B cell (primary cell): ENCODE data around the gene ADAMTS14. TPM values are rescaled to one million over a fixed set of nuclear protein-coding genes. Genes with fewer than 3 reads are reported as not detected.

Experiments used
- ATAC-seq: fragments of 200-7000 bp; cut with Tn5 transposase; one replicate; pipeline ENCODE4 v1.10.0; 2021; ENCODE audit warnings: low read depth, mild to moderate bottlenecking, moderate number of reproducible peaks, moderate library complexity
- CTCF ChIA-PET: fragments of 350-600 bp; sonication (Branson Sonifier 250); formaldehyde crosslinking; loops from one replicate; lab custom pipeline; 2021; ENCODE audit warnings: antibody characterized with exemption, inconsistent platforms; lab: Charles Lee
- POLR2A ChIA-PET: fragments of 350-600 bp; sonication (Branson Sonifier 250); formaldehyde crosslinking; loops from one replicate; lab custom pipeline; 2021; ENCODE audit warnings: antibody characterized with exemption; lab: Charles Lee
- DNase-seq: peaks from one replicate; pipeline ENCODE4 v3.0.0; 2013
- H2AFZ ChIP-seq: 2 replicates; pipeline ENCODE4 v1.6.1; 2012; ENCODE audit warnings: mild to moderate bottlenecking, low read depth, low read length; ENCODE audit not compliant: insufficient read depth, poor library complexity, severe bottlenecking
- H3K27ac ChIP-seq, 2 donors: 1 replicate in 1 of 2; 2 replicates in 1 of 2; pipeline ENCODE4 v1.5.1; 2012 to 2013; ENCODE audit warnings: low read length in 2 of 2, mild to moderate bottlenecking in 2 of 2, moderate library complexity in 1 of 2
- H3K27me3 ChIP-seq, 4 experiments: fragments of 200-600 bp in 1 of 4; sonication (generic) in 1 of 4; replicated peaks in 1 of 4; 1 replicate in 2 of 4; 2 replicates in 2 of 4; pipeline versions ENCODE4 v1.6.1 to v1.7.0; 2013 to 2016; ENCODE audit warnings: low read length in 3 of 4, mild to moderate bottlenecking in 2 of 4, mixed read lengths in 1 of 4, moderate library complexity in 1 of 4; ENCODE audit not compliant: insufficient read depth in 4 of 4, control insufficient read depth in 3 of 4; ENCODE audit errors: control extremely low read depth in 1 of 4
- H3K36me3 ChIP-seq, 2 experiments: replicated peaks in 1 of 2; 1 replicate in 1 of 2; 2 replicates in 1 of 2; pipeline versions ENCODE4 v1.6.1 to v1.7.1; 2013; ENCODE audit warnings: low read length in 1 of 2; ENCODE audit not compliant: insufficient read depth in 2 of 2, control insufficient read depth in 1 of 2; ENCODE audit errors: control extremely low read depth in 1 of 2, extremely low read depth in 1 of 2
- H3K4me1 ChIP-seq, 2 donors: fragments of 200-600 bp in 1 of 2; sonication (generic) in 1 of 2; 1 replicate in 1 of 2; 2 replicates in 1 of 2; pipeline versions ENCODE4 v1.5.1 to v1.6.1; 2013 to 2017; ENCODE audit warnings: low read length in 2 of 2; ENCODE audit not compliant: control insufficient read depth in 2 of 2, insufficient read depth in 2 of 2
- H3K4me2 ChIP-seq: replicated peaks from 2 replicates; pipeline ENCODE3; 2012; ENCODE audit warnings: mild to moderate bottlenecking, low read depth, low read length; ENCODE audit not compliant: poor library complexity, severe bottlenecking
- H3K4me3 ChIP-seq, 5 experiments: fragments of 200-600 bp in 1 of 5; sonication (generic) in 1 of 5; 1 replicate in 3 of 5; 2 replicates in 2 of 5; pipeline versions ENCODE4 v1.5.1 to v1.7.0; 2011 to 2016; ENCODE audit warnings: low read length in 4 of 5, mild to moderate bottlenecking in 4 of 5, low read depth in 2 of 5, control low read depth in 1 of 5, moderate library complexity in 1 of 5; ENCODE audit not compliant: insufficient read depth in 1 of 5; ENCODE audit errors: control extremely low read depth in 1 of 5, extremely low read depth in 1 of 5
- H3K79me2 ChIP-seq: fragments of 200-600 bp; sonication (generic); one replicate; pipeline ENCODE4 v1.6.0; 2016; ENCODE audit warnings: low read length; ENCODE audit not compliant: control insufficient read depth, insufficient read depth
- H3K9ac ChIP-seq: fragments of 200-600 bp; sonication (generic); 2 replicates; pipeline ENCODE4 v1.6.1; 2017; ENCODE audit warnings: mild to moderate bottlenecking, low read length, moderate library complexity
- H3K9me3 ChIP-seq, 3 donors: one replicate each; pipeline versions ENCODE4 v1.6.1 to v1.7.1; 2013; ENCODE audit warnings: low read length in 2 of 3; ENCODE audit not compliant: control insufficient read depth in 2 of 3, insufficient read depth in 1 of 3; ENCODE audit errors: control extremely low read depth in 1 of 3
- H4K20me1 ChIP-seq: 2 replicates; pipeline ENCODE4 v1.6.0; 2012; ENCODE audit warnings: mild to moderate bottlenecking, low read length; ENCODE audit not compliant: insufficient read depth, control insufficient read depth, poor library complexity, severe bottlenecking
- H3K27ac Mint-ChIP-seq: one replicate; pipeline ENCODE4 v1.8.0; 2021; ENCODE audit warnings: mixed read lengths
- H3K27me3 Mint-ChIP-seq: one replicate; pipeline ENCODE4 v1.8.0; 2021; ENCODE audit warnings: mixed read lengths
- H3K4me1 Mint-ChIP-seq: one replicate; pipeline ENCODE4 v1.8.0; 2021; ENCODE audit warnings: mixed read lengths
- H3K4me3 Mint-ChIP-seq: one replicate; pipeline ENCODE4 v1.8.0; 2021; ENCODE audit warnings: mixed read lengths
- H3K9me3 Mint-ChIP-seq: one replicate; pipeline ENCODE4 v1.8.0; 2022; ENCODE audit warnings: mixed read lengths; ENCODE audit not compliant: insufficient read depth
- EZH2 ChIP-seq: IDR thresholded peaks from 2 replicates; pipeline ENCODE4 v1.6.1; 2012; ENCODE audit warnings: borderline replicate concordance, low read depth, mild to moderate bottlenecking, moderate library complexity, low read length; ENCODE audit not compliant: insufficient read depth, poor library complexity, severe bottlenecking
- WGBS: methylation state at CpG from one replicate; pipeline ENCODE4 v1.1.5; 2013; ENCODE audit warnings: missing lambda C conversion rate; ENCODE audit not compliant: insufficient coverage; 5-methylcytosine and 5-hydroxymethylcytosine counted together
- intact Hi-C: fragments of 100-400 bp; cut with micrococcal nuclease; formaldehyde crosslinking; loops from one replicate; pipeline ENCODE4 v1.10.0; 2022
- polyA plus RNA-seq: library from polyadenylated mRNA; depleted of rRNA; stranded (reverse); fragments of >200 nt; gene quantifications from 2 replicates; pipeline ENCODE4 v1.2.3, GENCODE V29; 2012
- total RNA-seq, 2 donors: library from RNA; stranded (reverse); fragments of 120-200 nt in 1 of 2; gene quantifications; 1 replicate in 1 of 2; 2 replicates in 1 of 2; pipeline versions ENCODE4 v1.2.3 to v1.2.4, GENCODE V29; 2013 to 2022
- TF ChIP-seq, protein P1 (sequence below): fragments of 200-600 bp; IDR thresholded peaks from one replicate; pipeline ENCODE4 v1.8.0; 2022; ENCODE audit warnings: antibody characterized with exemption, mild to moderate bottlenecking

Gene ADAMTS14
- total and polyA plus RNA-seq, 2 donors (not counting 1 experiment from before 2014, with no cell fraction given) = not detected

GRCh38 chr10:70751991-70752390 is 79.7 kb downstream of the ADAMTS14 start:
- H2AFZ ChIP-seq = no peak overlapping the region
- no peaks in the 10 kb centered on the region for H3K79me2 ChIP-seq
- no peak overlapping the region for H3K27ac Mint-ChIP-seq
- no peaks in the 10 kb centered on the region for H3K9me3 ChIP-seq
- no peak overlapping the region for H3K27ac ChIP-seq
- ChIA-PET POLR2A (no interaction called here), CTCF (no interaction called here)
- no peak overlapping the region for H3K4me3 Mint-ChIP-seq
- H3K4me2 ChIP-seq = no peak overlapping the region
- H3K4me3 ChIP-seq = no peak overlapping the region
- H3K9me3 Mint-ChIP-seq = no peaks in the 10 kb centered on the region
- no peaks in the 10 kb centered on the region for H4K20me1 ChIP-seq
- 91% methylated on average over 14 of the region's 14 CpGs for whole genome bisulfite sequencing
- H3K4me1 Mint-ChIP-seq = no peaks in the 10 kb centered on the region
- H3K27me3 ChIP-seq = no peaks in the 10 kb centered on the region
- H3K36me3 ChIP-seq = no peaks in the 10 kb centered on the region
- intact Hi-C loops = no loop called here
- H3K9ac ChIP-seq = no peak overlapping the region
- DNase-seq = no peak
- H3K4me1 ChIP-seq = no peaks in the 10 kb centered on the region
- ATAC-seq = no peak
- no peaks in the 10 kb centered on the region for H3K27me3 Mint-ChIP-seq
- TF ChIP-seq, protein P1, sequence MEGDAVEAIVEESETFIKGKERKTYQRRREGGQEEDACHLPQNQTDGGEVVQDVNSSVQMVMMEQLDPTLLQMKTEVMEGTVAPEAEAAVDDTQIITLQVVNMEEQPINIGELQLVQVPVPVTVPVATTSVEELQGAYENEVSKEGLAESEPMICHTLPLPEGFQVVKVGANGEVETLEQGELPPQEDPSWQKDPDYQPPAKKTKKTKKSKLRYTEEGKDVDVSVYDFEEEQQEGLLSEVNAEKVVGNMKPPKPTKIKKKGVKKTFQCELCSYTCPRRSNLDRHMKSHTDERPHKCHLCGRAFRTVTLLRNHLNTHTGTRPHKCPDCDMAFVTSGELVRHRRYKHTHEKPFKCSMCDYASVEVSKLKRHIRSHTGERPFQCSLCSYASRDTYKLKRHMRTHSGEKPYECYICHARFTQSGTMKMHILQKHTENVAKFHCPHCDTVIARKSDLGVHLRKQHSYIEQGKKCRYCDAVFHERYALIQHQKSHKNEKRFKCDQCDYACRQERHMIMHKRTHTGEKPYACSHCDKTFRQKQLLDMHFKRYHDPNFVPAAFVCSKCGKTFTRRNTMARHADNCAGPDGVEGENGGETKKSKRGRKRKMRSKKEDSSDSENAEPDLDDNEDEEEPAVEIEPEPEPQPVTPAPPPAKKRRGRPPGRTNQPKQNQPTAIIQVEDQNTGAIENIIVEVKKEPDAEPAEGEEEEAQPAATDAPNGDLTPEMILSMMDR = no peak
- TF ChIP-seq EZH2 = no peak

GRCh38 chr10:70752571-70752970 is 80.3 kb downstream of the ADAMTS14 start:
- intact Hi-C loops = no loop called here
- WGBS = 96% methylated on average over 6 of the region's 7 CpGs

More at GRCh38 chr10:70752571-70752970, 80.3 kb downstream of the ADAMTS14 start:
- Histone ChIP-seq H3K79me2 (no peaks in the 10 kb centered on the region), H4K20me1 (no peaks in the 10 kb centered on the region), H3K9me3 (no peaks in the 10 kb centered on the region), H3K36me3 (no peaks in the 10 kb centered on the region), H3K4me3 (no peak overlapping the region), H3K9ac (no peak overlapping the region), H2AFZ (no peak overlapping the region), H3K4me1 (no peaks in the 10 kb centered on the region), H3K4me2 (no peak overlapping the region), H3K27me3 (no peaks in the 10 kb centered on the region), H3K27ac (no peak overlapping the region)
- POLR2A ChIA-PET = no interaction called here
- Mint-ChIP-seq H3K27ac (no peak overlapping the region), H3K27me3 (no peaks in the 10 kb centered on the region), H3K4me1 (no peaks in the 10 kb centered on the region), H3K4me3 (no peak overlapping the region), H3K9me3 (no peaks in the 10 kb centered on the region)
- TF ChIP-seq, protein P1 = no peak
- TF ChIP-seq EZH2 = no peak
- no peak for DNase-seq
- CTCF ChIA-PET = interaction anchor here (2.3 kb wide), 1 partner anchor 203 kb away, joined by 8 read pairs; no protein-coding TSS in a partner anchor
- ATAC-seq = no peak
